ENCODE data around the gene CAMTA1.

Gene CAMTA1

GRCh38 chr1:7557301-7557891 lies 772.1 kb downstream of the CAMTA1 start:
- DNase-seq (ENCODE audit: low read depth): no peak
- no peak for TF ChIP-seq CTCF (IDR thresholded peaks at IDR 0.05; ENCODE audit: low read depth, low read length, missing control alignments)
- H3K4me3 ChIP-seq (ENCODE audit: low read depth, low read length): no peak overlapping the region

- no peak for TF ChIP-seq CTCF (IDR thresholded peaks at IDR 0.05; ENCODE audit: low read depth, low read length, missing control alignments)
- no peak for DNase-seq (ENCODE audit: low read depth)
- H3K4me3 ChIP-seq (ENCODE audit: low read depth, low read length): no peak overlapping the region
Measured at GRCh38 chr1:7558041-7558461, 772.8 kb downstream of the CAMTA1 start.

- DNase-seq (ENCODE audit: low read depth): no peak
- TF ChIP-seq CTCF (IDR thresholded peaks at IDR 0.05; ENCODE audit: low read depth, low read length, missing control alignments): no peak
- no peak overlapping the region for H3K4me3 ChIP-seq (ENCODE audit: low read depth, low read length)
Measured at GRCh38 chr1:7558481-7558880, 773.2 kb downstream of the CAMTA1 start.

GRCh38 chr1:7558921-7559869 lies 773.9 kb downstream of the CAMTA1 start:
- no peak overlapping the region for H3K4me3 ChIP-seq (ENCODE audit: low read depth, low read length)
- no peak for TF ChIP-seq CTCF (IDR thresholded peaks at IDR 0.05; ENCODE audit: low read depth, low read length, missing control alignments)
- DNase-seq (ENCODE audit: low read depth): no peak

GRCh38 chr1:7560128-7560527 lies 774.9 kb downstream of the CAMTA1 start:
- H3K4me3 ChIP-seq (ENCODE audit: low read depth, low read length): no peak overlapping the region
- TF ChIP-seq CTCF (IDR thresholded peaks at IDR 0.05; ENCODE audit: low read depth, low read length, missing control alignments): no peak
- no peak for DNase-seq (ENCODE audit: low read depth)

GRCh38 chr1:7560601-7561181 lies 775.4 kb downstream of the CAMTA1 start:
- no peak for DNase-seq (ENCODE audit: low read depth)
- no peak for TF ChIP-seq CTCF (IDR thresholded peaks at IDR 0.05; ENCODE audit: low read depth, low read length, missing control alignments)
- H3K4me3 ChIP-seq (ENCODE audit: low read depth, low read length): no peak overlapping the region

Data from GM12864 (cell line).